Activated CD8-positive, alpha-beta T cell treated with anti-CD3 and anti-CD28 coated beads for 36 hours (primary cell): Measurements from ENCODE around the gene TGIF2. TPM values are rescaled to one million over a fixed set of nuclear protein-coding genes. Genes with fewer than 3 reads are reported as not detected.

Experiments
- ATAC-seq: fragments of 200-7000 bp; cut with Tn5 transposase; one replicate; pipeline ENCODE4 v1.10.0; 2021; ENCODE audit warnings: mild to moderate bottlenecking, moderate library complexity
- CTCF ChIA-PET: fragments of 350-600 bp; sonication (Branson Sonifier 250); formaldehyde crosslinking; loops from one replicate; lab custom pipeline; 2021; ENCODE audit warnings: antibody characterized with exemption; lab: Charles Lee
- POLR2A ChIA-PET: fragments of 350-600 bp; sonication (Branson Sonifier 250); formaldehyde crosslinking; loops from one replicate; lab custom pipeline; 2021; ENCODE audit warnings: antibody characterized with exemption; lab: Charles Lee
- DNase-seq: peaks from one replicate; pipeline ENCODE4 v3.0.0-alpha.2; 2020
- H3K27ac Mint-ChIP-seq: one replicate; pipeline ENCODE4 v1.8.0; 2021; ENCODE audit warnings: mild to moderate bottlenecking, mixed read lengths
- H3K27me3 Mint-ChIP-seq: one replicate; pipeline ENCODE4 v1.8.0; 2021; ENCODE audit warnings: mixed read lengths
- H3K36me3 Mint-ChIP-seq: one replicate; pipeline ENCODE4 v1.8.0; 2021; ENCODE audit warnings: low read depth, mixed read lengths
- H3K4me1 Mint-ChIP-seq: one replicate; pipeline ENCODE4 v1.8.0; 2021; ENCODE audit warnings: low read depth, mixed read lengths
- H3K4me3 Mint-ChIP-seq: one replicate; pipeline ENCODE4 v1.8.0; 2021; ENCODE audit warnings: mild to moderate bottlenecking, moderate library complexity, mixed read lengths
- H3K9me3 Mint-ChIP-seq: one replicate; pipeline ENCODE4 v1.8.0; 2021; ENCODE audit warnings: mixed read lengths
- intact Hi-C: fragments of 100-400 bp; cut with micrococcal nuclease; formaldehyde crosslinking; loops from one replicate; pipeline ENCODE4 v1.10.0; 2022
- total RNA-seq, 2 experiments: library from RNA; stranded (reverse); gene quantifications; one replicate each; pipeline ENCODE4 v1.2.3, GENCODE V29; 2021
- TF ChIP-seq, protein P1 (sequence below): fragments of 200-600 bp; IDR thresholded peaks from one replicate; pipeline ENCODE4 v1.8.0; 2022; ENCODE audit warnings: antibody characterized with exemption, mild to moderate bottlenecking

Gene TGIF2
- total RNA-seq, result 10 to 100 TPM; 55.3 to 56.8 TPM

DNA sequence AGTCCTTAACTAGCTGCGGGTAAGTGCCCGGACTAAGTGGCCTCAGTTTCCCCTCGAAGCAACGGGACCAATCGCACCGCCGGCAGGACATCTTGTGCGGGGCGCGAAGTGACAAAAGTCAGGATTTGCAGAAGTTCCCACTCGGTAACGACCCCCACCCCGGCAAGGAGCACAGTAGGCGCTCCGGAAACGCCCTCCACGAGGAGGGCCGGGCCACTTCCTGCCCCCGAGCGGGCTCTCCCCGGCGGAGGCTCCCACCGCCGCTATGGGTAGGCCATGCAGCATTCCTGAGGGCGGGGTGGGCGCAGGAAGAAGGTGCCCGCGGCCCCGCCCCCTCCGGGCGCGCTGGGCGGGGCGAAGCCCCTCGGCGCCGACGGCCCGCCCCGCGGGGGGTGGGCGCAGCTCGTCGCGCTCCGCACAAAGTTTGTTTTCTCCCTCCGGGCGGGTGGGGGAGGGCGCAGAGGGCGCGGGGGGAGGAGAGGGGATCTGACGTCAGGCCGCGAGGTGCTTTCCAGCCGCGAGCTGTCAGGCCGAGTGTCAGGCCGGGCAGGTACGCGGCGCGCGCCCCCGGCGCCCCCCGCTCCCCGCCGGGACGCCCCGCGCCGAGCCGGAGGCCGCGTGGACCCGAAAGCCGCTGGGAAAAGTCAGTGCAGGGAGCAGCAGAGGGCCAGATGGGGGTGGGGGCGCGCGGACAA, at the start of gene TGIF2:
TSS of gene TGIF2 (plus strand) at position 495 of the 695 bp plus-strand sequence. CDS start 5,178 bp downstream, outside the sequence.
- intact Hi-C loops, result loop anchor here (5.0 kb wide), 1 partner anchor 34 kb away; the partner anchor contains the start of gene RAB5IF
- H3K27me3 Mint-ChIP-seq, result no peaks in the 10 kb centered on the region
- peaks cover 25% of the 10 kb centered on the region for H3K36me3 Mint-ChIP-seq
- TF ChIP-seq, protein P1, sequence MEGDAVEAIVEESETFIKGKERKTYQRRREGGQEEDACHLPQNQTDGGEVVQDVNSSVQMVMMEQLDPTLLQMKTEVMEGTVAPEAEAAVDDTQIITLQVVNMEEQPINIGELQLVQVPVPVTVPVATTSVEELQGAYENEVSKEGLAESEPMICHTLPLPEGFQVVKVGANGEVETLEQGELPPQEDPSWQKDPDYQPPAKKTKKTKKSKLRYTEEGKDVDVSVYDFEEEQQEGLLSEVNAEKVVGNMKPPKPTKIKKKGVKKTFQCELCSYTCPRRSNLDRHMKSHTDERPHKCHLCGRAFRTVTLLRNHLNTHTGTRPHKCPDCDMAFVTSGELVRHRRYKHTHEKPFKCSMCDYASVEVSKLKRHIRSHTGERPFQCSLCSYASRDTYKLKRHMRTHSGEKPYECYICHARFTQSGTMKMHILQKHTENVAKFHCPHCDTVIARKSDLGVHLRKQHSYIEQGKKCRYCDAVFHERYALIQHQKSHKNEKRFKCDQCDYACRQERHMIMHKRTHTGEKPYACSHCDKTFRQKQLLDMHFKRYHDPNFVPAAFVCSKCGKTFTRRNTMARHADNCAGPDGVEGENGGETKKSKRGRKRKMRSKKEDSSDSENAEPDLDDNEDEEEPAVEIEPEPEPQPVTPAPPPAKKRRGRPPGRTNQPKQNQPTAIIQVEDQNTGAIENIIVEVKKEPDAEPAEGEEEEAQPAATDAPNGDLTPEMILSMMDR, result no peak
- POLR2A ChIA-PET, result interaction anchor here (0.6 to 13.8 kb wide), 10 partner anchors 9 to 619 kb away, joined by 3 to 214 read pairs (median 4); partner anchors contain the start of genes MROH8, RAB5IF and RPN2
- H3K4me1 Mint-ChIP-seq, result peaks cover 30% of the 10 kb centered on the region
- peak within 1 kb of the TSS; percentile 96 for H3K27ac Mint-ChIP-seq
- peak within 1 kb of the TSS; percentile 91 for H3K4me3 Mint-ChIP-seq
- ATAC-seq (peak; percentile 81), DNase-seq (peak; percentile 91)
- H3K9me3 Mint-ChIP-seq, result no peaks in the 10 kb centered on the region
- CTCF ChIA-PET, result interaction anchor here (1.0 to 3.1 kb wide), 4 partner anchors 15 to 619 kb away, joined by 3 to 17 read pairs (median 4); partner anchors contain the start of genes RAB5IF and SCAND1

DNA sequence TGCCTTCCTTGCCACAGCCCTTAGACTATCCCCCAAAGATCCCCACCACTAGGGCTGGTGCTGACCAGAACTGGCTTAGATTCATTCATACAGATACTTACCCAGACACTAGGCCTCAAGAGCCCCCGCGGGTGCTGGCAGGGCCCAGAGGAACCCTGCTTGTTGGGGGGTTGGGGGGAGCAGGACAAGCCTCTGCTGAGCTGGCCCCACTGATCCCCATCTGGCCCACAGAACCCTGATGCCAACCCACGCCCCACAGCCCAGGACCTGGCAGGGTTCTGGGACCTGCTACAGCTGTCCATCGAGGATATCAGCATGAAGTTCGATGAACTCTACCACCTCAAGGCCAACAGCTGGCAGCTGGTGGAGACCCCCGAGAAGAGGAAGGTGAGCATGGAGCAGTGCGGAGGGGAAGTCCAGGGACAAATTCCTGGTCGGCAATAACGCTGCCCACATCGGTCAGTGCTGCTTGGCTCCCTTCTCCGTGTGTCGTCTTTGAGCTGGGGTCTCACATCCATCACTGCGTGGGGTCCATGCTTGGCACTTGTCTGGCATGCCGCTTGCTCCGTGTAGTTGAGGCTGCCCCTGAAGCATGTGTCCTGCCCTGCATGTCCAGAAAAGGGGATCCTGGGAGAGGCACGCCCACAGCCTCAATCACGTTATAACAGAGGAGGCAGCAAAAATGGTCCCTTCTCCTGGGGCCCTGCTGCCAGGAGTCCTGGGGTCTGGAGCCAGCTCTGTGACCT, 47.6 kb upstream of the TGIF2 start:
- intact Hi-C loops, result no loop called here
- TF ChIP-seq, protein P1, result no peak
- ChIA-PET POLR2A (no interaction called here), CTCF (no interaction called here)
- H3K9me3 Mint-ChIP-seq, result no peaks in the 10 kb centered on the region
- DNase-seq, result no peak
- H3K27ac Mint-ChIP-seq, result no peak overlapping the region
- ATAC-seq, result no peak
- peaks cover 4% of the 10 kb centered on the region for H3K36me3 Mint-ChIP-seq
- no peak overlapping the region for H3K4me3 Mint-ChIP-seq
- no peaks in the 10 kb centered on the region for H3K4me1 Mint-ChIP-seq
- no peaks in the 10 kb centered on the region for H3K27me3 Mint-ChIP-seq

DNA sequence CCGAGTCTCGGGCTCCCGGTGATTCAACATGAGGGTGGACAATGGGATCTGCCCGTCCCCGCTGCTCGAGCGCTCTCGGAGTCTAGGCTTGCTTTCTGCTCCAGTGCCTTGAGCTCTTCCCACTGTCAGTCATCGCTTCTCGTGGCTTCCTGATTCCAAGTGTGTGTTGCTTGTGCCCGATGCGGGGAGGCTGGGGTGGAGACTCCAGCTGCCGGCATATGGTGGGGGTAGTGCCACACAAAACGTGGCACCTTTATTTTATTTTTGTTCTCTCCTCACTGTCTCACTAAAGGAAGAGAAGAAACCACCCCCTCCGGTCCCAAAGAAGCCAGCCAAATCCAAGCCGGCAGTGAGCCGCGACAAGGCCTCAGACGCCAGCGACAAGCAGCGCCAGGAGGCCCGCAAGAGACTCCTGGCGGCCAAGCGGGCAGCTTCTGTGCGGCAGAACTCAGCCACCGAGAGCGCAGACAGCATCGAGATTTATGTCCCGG, 46.8 kb upstream of the TGIF2 start:
- ATAC-seq (no peak), DNase-seq (no peak)
- intact Hi-C loops, result no loop called here
- no peaks in the 10 kb centered on the region for H3K4me1 Mint-ChIP-seq
- H3K27ac Mint-ChIP-seq, result no peak overlapping the region
- CTCF ChIA-PET, result no interaction called here
- no peaks in the 10 kb centered on the region for H3K9me3 Mint-ChIP-seq
- H3K4me3 Mint-ChIP-seq, result no peak overlapping the region
- TF ChIP-seq, protein P1, result no peak
- H3K27me3 Mint-ChIP-seq, result no peaks in the 10 kb centered on the region
- H3K36me3 Mint-ChIP-seq, result peaks cover 4% of the 10 kb centered on the region
- POLR2A ChIA-PET, result no interaction called here

DNA sequence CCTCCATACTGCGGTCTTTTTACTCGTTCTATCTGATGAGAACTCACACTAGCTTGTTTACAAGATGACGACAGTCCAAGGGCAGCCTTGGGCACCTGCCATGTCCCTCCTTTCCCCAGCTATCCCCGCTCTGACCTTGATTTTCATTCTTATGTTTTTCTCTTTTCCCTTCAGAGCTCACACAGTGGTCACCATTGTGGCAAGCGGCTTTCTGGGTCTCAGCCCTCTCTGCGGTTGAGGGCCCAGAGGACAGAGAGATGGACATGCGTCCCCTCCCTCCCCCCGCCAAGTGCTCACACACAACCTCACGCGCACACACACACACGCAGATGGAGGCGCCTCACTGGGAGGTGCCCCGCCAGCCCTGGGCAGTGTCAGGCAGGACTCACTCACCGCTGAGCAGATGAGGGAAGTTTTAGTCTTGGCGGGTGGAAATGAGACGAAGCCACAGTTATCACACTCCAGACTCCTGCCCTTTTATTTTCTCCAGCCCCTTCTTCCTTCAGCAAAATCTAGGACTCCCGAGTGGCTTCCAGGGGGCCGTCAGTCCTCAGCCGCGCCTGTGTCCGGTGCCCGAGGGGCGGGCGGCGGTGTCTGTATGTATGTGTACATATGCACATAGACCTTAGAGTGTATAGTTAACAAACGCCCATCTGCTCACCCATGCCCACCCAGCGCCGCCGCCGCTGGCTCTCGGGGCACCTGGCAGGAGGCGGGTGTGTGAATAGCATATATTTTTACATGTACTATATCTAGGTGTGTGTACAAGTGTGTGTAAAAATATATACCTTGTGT, 45.9 kb upstream of the TGIF2 start:
- Mint-ChIP-seq H3K27ac (no peak overlapping the region), H3K4me3 (no peak overlapping the region), H3K27me3 (no peaks in the 10 kb centered on the region), H3K4me1 (no peaks in the 10 kb centered on the region), H3K9me3 (no peaks in the 10 kb centered on the region), H3K36me3 (peaks cover 4% of the 10 kb centered on the region)
- POLR2A ChIA-PET, result no interaction called here
- TF ChIP-seq, protein P1, result no peak
- CTCF ChIA-PET, result interaction anchor here (1.4 kb wide), 1 partner anchor 78 kb away, joined by 4 read pairs; the partner anchor contains the start of gene RAB5IF
- no peak for DNase-seq
- intact Hi-C loops, result no loop called here
- ATAC-seq, result no peak
